GM12865 (cell line): ENCODE data around the gene FILIP1L.

Experiments used
- DNase-seq: peaks from one replicate; pipeline ENCODE4 v3.0.0; 2010; ENCODE audit warnings: low read depth
- H3K4me3 ChIP-seq: 2 replicates; pipeline ENCODE4 v1.5.1; 2011; ENCODE audit warnings: mild to moderate bottlenecking, low read depth, low read length, control low read depth
- TF ChIP-seq, protein P1 (sequence below): IDR thresholded peaks from 2 replicates; pipeline ENCODE4 v1.5.1; 2011; ENCODE audit warnings: low read length, control low read depth, low read depth, inconsistent platforms; ENCODE audit not compliant: insufficient read depth; ENCODE audit errors: missing control alignments

The FILIP1L gene

GRCh38 chr3:99952306-99952705, 162.0 kb downstream of the FILIP1L start:
- no peak overlapping the region for H3K4me3 ChIP-seq
- TF ChIP-seq, protein P1, sequence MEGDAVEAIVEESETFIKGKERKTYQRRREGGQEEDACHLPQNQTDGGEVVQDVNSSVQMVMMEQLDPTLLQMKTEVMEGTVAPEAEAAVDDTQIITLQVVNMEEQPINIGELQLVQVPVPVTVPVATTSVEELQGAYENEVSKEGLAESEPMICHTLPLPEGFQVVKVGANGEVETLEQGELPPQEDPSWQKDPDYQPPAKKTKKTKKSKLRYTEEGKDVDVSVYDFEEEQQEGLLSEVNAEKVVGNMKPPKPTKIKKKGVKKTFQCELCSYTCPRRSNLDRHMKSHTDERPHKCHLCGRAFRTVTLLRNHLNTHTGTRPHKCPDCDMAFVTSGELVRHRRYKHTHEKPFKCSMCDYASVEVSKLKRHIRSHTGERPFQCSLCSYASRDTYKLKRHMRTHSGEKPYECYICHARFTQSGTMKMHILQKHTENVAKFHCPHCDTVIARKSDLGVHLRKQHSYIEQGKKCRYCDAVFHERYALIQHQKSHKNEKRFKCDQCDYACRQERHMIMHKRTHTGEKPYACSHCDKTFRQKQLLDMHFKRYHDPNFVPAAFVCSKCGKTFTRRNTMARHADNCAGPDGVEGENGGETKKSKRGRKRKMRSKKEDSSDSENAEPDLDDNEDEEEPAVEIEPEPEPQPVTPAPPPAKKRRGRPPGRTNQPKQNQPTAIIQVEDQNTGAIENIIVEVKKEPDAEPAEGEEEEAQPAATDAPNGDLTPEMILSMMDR: no peak
- no peak for DNase-seq

DNA sequence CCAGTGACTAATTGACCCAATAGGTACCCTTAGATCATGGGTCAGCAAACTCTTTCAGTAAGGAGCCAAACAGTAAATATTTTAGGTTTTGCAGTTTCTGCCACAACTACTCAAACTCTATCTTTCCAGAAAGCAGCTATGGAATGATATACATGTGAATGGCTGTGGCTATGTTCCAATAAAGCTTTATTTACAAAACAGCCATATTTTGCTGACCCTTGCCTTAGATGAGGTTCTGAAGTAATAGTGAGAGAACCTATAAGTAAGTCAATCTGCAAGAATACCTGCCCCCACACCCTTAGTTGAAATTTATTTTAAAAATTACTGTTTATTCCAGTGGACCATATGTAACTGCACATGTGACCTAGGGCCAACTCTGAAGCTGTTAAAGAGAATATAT, 162.6 kb downstream of the FILIP1L start:
- H3K4me3 ChIP-seq: no peak overlapping the region
- TF ChIP-seq, protein P1: no peak
- DNase-seq: no peak

GRCh38 chr3:99950921-99951320, 163.4 kb downstream of the FILIP1L start:
- H3K4me3 ChIP-seq: no peak overlapping the region
- TF ChIP-seq, protein P1: no peak
- no peak for DNase-seq

DNA sequence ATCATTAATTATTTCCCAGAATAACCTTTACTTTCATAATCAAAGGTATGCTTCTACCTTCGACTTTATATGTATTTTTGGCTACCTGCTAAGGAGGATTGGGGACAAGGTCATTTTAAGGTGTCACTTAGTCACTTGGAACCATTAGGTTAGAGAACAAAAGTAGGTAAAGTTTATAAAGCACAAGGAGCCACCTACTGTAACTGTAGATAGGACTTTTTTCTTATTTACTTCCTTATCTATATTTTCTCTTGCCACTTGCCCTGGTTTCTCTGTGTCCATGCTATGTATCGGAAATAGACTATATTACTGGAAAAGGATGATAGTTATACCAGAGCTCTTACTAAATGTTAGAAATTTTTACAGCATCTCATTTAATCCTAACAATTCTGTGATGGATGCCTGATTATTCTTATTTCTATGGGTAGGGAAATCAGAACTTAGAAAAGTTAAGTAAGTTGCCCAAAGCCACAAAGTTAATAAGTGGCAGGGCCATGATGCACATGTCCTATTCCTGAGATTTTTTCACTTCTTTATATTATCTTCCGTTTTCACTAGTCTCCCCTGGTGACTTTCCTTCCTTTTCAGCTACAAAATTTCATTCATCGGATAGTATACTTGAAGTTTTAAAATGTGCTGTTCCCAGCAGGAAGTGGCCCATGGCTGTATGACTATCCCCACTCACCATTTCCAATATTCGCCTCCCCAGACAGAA, 164.2 kb downstream of the FILIP1L start:
- DNase-seq: no peak
- H3K4me3 ChIP-seq: no peak overlapping the region
- TF ChIP-seq, protein P1: no peak

- no peak overlapping the region for H3K4me3 ChIP-seq
- TF ChIP-seq, protein P1: no peak
- DNase-seq: no peak
Observed at GRCh38 chr3:99948467-99949089, 165.7 kb downstream of the FILIP1L start.

DNA sequence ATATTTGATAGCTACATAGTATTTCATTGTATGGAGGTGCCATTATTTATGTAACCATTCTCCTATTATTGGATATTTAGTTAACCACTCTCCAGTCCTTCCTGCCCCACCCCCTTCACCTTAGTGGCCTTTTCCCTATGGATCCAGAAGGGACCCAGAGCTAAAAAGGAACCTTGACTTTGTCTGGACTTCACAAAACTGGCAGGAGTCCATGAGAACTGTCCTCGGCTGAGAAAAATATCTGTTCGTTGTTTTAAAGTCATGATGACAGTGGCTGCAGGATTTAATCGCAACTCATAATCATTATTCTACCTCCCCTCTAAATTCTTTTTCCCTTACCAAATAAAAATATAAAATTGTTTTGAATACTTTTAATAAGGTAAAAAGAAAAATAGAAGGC, 166.9 kb downstream of the FILIP1L start:
- DNase-seq: no peak
- H3K4me3 ChIP-seq: no peak overlapping the region
- TF ChIP-seq, protein P1: no peak
